Stimulated activated CD4-positive, alpha-beta T cell treated with anti-CD3 and anti-CD28 coated beads, TNF-alpha, amount 100 ng/mL, for 1 hour (primary cell): Measurements from ENCODE around the gene MAGEB3.
"Not testable (repeated sequence)": the region's sequence is repeated elsewhere in the genome, so short reads cannot be mapped to it uniquely, and the experiment has no call there.

Experiments used
- DNase-seq, 3 donors: peaks; one replicate each; pipeline ENCODE4 v3.0.0-alpha.2; 2020; ENCODE audit warnings: low read depth in 3 of 3, low spot score in 1 of 3

The MAGEB3 gene, protein sequence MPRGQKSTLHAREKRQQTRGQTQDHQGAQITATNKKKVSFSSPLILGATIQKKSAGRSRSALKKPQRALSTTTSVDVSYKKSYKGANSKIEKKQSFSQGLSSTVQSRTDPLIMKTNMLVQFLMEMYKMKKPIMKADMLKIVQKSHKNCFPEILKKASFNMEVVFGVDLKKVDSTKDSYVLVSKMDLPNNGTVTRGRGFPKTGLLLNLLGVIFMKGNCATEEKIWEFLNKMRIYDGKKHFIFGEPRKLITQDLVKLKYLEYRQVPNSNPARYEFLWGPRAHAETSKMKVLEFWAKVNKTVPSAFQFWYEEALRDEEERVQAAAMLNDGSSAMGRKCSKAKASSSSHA

DNA sequence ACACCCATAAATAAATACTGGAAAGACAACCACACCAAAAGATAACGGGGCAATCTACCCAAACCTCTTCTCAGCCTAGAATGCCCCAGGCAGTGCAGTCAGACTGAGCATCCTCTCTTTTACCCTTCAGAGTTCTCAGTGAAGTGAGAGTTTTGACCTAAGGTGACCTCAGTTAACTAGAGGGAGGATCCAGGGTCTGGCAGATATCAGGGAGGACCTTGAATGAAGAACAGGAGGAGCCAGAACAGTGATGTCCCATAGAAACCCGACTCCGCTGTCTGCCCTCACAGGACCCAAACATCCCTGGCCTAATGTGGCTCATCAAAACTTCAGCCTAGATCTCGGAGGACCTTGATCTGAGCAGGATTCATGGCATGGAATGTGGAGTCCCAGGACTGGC lies at the start of gene MAGEB3:
Gene MAGEB3 (plus strand): TSS at position 263 of the 400 bp plus-strand sequence. CDS start 5,268 bp downstream, outside the sequence.
- no peak for DNase-seq

DNA sequence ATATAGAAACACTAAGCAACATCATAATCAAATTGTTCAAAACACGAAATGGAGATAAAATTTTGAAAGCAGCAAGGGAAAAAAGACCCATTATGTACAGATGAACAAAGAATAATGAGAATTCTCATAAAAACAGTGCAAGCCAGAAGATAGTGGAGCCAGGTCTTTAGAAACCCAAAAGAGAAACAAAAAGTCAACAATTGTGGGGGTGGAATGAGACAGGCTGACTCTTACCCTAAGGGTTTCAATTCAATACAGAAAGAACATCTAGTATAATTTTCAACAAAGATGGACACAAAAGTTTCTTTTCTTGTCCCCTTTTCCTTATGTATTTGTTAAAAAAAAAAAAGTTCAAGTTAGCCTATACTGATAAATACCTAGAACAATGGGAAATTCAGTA lies 49.1 kb upstream of the MAGEB3 start:
- DNase-seq = no peak

- DNase-seq = no peak
Measured at GRCh38 chrX:30183554-30183953, 46.9 kb upstream of the MAGEB3 start.

- DNase-seq = no peak
Measured at GRCh38 chrX:30190426-30190825, 40.0 kb upstream of the MAGEB3 start.

GRCh38 chrX:30193910-30194309 lies 36.5 kb upstream of the MAGEB3 start:
- not testable (repeated sequence) for DNase-seq

- no peak for DNase-seq
Measured at GRCh38 chrX:30196322-30196721, 34.1 kb upstream of the MAGEB3 start.

- DNase-seq = no peak
Measured at GRCh38 chrX:30212172-30212571, 18.3 kb upstream of the MAGEB3 start.

DNA sequence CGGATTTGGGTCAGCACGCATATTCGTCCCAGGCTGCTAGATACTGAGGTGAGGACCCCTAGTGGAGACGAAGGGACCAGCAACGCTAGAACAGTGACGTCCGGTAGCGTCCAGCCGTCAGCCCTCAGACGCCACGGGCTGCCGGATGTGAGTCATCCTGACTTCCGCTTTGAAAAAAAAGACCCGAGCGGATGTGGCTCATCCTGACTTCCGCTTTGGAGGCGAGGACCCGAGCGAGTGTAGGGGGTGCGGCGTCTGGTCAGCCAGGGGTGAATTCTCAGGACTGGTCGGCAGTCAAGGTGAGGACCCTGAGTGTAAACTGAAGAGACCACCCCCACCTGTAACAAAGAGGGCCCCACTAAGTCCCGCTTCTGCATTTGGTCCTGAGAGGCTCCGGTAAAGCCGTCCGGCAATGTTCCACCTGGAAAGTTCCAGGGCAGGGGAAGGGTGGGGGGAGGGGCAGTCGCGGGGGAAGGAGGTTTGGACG lies 15.1 kb upstream of the MAGEB3 start, which contains the start of gene MAGEB2:
Gene MAGEB2 (plus strand): TSS at position 207 of the 487 bp plus-strand sequence. CDS start 3,018 bp downstream, outside the sequence.
- DNase-seq = no peak

- DNase-seq = no peak
Measured at GRCh38 chrX:30217465-30217864, 13.0 kb upstream of the MAGEB3 start.

GRCh38 chrX:30219372-30219771 lies 11.1 kb upstream of the MAGEB3 start:
- no peak for DNase-seq

- DNase-seq = no peak
Measured at GRCh38 chrX:30220661-30221060, 9.8 kb upstream of the MAGEB3 start.

DNA sequence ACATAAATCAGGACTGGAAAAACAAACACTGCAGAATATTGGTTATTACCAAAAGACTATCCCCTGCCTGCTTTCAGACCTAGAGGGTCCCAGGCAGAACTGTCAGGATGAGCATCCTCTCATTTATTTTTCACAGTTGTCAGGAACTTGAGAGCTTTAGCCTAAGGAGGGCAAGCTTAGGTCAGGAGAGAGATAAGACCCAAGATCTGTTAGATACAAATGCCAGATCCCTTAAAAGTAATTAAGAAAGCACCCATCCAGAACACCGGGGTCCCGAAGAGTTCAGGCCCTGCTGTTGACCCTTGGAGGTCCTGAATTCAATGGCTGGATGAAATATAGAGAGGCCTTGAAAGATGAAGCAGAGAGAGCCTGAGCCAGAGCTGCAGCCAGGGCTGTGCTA lies 5.9 kb upstream of the MAGEB3 start:
- DNase-seq = no peak

DNA sequence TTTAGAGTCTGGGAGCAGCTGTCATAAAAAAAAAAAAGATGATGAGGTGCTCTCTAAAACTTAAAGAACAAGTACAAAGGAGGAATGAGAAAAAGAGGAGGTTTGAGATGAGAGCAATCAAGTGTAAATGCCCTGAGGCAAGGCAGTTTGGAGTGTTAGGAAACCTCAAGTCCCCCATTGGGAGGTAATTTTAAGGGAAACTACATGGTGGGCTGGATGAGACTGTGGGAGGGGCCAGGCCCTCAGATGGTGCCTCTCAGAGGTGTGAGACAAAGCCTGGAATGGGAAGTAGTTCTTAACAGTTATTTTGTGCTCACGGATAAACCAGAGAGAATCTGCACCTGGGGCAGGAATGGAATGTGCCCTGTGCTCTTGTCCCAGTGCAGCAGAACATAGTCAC lies 1.9 kb upstream of the MAGEB3 start:
- no peak for DNase-seq

- DNase-seq = no peak
Measured at GRCh38 chrX:30241724-30242415, 11.4 kb downstream of the MAGEB3 start, which contains the start of gene MAGEB4. TSS of gene MAGEB4 (plus strand) at chrX:30242000. CDS start at chrX:30242136, 136 bp downstream.

DNA sequence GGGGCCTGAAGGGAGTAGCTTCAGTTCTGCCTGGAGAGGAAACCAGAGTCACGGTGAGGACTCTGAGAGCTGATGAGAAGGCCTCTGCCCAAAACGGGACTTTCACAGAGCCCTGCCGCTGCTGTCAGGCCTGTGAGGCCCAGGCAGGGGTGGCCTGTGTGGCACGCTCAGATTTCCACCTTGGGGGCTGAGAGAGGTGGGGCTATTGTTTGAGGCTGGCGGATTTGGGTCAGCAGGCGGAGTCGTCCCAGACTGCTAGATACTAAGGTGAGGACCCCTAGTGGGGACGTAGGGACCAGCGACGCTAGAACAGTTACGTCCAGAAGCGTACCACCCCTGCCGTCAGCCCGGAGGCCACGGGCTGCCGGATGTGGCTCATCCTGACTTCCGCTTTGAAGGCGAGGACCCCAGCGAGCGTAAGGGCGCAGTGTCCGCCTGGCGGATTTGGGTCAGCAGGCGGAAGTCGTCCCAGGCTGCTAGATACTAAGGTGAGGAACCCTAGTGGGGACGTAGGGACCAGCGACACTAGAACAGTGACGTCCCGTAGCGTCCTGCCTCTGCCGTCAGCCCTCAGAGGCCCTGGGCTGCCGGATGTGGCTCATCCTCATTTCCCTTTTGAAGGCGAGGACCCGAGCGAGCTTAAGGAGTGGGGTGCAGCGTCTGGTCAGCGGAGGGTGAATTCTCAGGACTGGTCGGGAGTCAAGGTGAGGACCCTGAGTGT lies 16.5 kb downstream of the MAGEB3 start, which contains the start of gene MAGEB1:
Gene MAGEB1 (plus strand): TSS at position 378 of the 721 bp plus-strand sequence. CDS start 3,348 bp downstream, outside the sequence.
- no peak for DNase-seq

DNA sequence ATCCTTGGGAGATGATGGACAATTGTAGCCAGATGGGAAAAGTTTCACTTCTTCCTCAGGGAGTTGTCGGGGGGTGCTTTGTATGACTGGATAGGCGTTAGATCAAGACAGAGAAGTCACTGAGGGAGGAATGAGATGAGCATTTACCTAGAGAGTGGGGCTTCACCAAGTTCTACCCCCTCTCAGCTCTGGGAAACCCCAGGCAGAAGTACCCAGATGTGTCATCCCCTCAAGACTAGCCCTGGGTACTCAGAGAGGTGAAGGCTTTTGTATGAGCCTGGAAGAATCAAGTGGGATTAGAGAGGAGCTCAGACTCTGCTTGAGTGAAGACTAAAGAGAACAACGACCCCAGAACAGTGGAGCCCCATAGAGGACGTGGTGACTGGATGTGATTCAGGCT lies 18.4 kb downstream of the MAGEB3 start:
- DNase-seq = no peak

GRCh38 chrX:30253257-30253656 lies 22.8 kb downstream of the MAGEB3 start:
- DNase-seq = no peak

DNA sequence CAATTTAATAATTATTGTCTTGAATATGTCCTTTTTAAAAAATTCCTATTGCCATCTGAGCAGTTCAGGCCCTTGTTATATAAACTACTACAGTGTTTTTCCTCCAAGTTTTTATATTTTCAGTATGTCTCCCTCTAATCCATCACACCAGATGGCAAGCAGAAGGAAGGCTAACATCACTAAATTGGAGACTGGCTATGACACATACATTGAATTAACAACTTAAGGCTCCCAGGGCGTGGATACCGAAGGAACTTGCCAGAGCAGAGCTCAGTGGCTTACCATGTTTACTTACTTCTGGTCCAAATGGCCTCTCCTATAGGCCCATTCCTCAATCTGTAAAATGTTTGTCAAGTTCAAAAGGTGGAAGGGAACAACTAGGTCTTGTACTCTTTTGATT lies 29.5 kb downstream of the MAGEB3 start:
- DNase-seq = no peak

- DNase-seq = no peak
Measured at GRCh38 chrX:30261012-30261411, 30.6 kb downstream of the MAGEB3 start.

DNA sequence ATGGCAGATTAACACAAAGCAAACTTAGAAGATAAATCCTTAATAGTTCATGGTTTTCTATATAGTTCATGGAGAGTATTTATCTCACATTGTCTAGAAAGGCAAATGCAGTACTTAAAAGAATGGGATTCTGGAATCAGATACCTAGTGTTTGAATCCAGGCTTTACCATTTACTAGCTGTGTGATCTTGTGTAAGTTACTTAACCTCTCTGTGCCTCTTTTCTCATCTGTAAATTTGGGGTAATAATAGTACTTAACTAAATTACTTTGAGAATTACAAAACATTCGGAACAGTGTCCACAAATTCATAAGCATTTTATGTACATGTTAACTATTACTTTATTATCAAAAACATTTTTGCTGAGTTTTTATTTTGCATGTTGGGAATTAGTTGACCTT lies 32.3 kb downstream of the MAGEB3 start:
- no peak for DNase-seq

- no peak for DNase-seq
Measured at GRCh38 chrX:30270639-30271038, 40.2 kb downstream of the MAGEB3 start.
